K562 (cell line): ENCODE data around the gene DRAXIN. TPM values are rescaled to one million over a fixed set of nuclear protein-coding genes. Genes with fewer than 3 reads are reported as not detected.

Source experiments
- BRD9 ChIP-seq: fragments of 450-650 bp; IDR thresholded peaks from 2 replicates; pipeline ENCODE4 v1.6.1; 2018; ENCODE audit warnings: low read depth; ENCODE audit not compliant: partially characterized antibody
- CBX3 ChIP-seq, 2 experiments: IDR thresholded peaks; 1 replicate in 1 of 2; 2 replicates in 1 of 2; pipeline ENCODE4 v1.6.1; 2012; ENCODE audit warnings: inconsistent platforms in 2 of 2, low read length in 2 of 2, borderline replicate concordance in 1 of 2, control low read depth in 1 of 2
- CEBPZ ChIP-seq: fragments of 150-350 bp; IDR thresholded peaks from 2 replicates; pipeline ENCODE4 v1.6.1; 2014; ENCODE audit warnings: low read depth, mild to moderate bottlenecking, low read length, borderline replicate concordance
- CHD4 ChIP-seq: fragments of 200-600 bp; sonication (generic); IDR thresholded peaks from 3 replicates; pipeline ENCODE4 v1.6.1; 2012; ENCODE audit warnings: low read depth, mild to moderate bottlenecking, mixed read lengths, low read length, inconsistent platforms; ENCODE audit not compliant: insufficient read depth, insufficient replicate concordance, poor library complexity, severe bottlenecking
- HES1 ChIP-seq: fragments of 450-650 bp; IDR thresholded peaks from 2 replicates; pipeline ENCODE4 v1.6.1; 2016; ENCODE audit warnings: low read depth, mild to moderate bottlenecking, moderate library complexity
- MAFF ChIP-seq: IDR thresholded peaks from 2 replicates; pipeline ENCODE4 v1.6.1; 2012; ENCODE audit warnings: low read length, improper control_type of control experiment
- NEUROD1 ChIP-seq: fragments of 150-350 bp; IDR thresholded peaks from 2 replicates; pipeline ENCODE4 v1.6.1; 2014; ENCODE audit warnings: borderline replicate concordance, low read length, low read depth; ENCODE audit not compliant: partially characterized antibody
- NFIX ChIP-seq: fragments of 250-450 bp; sonication (Bioruptor Pico); IDR thresholded peaks from 2 replicates; pipeline ENCODE4 v1.4.0; 2020; ENCODE audit warnings: low read depth, mild to moderate bottlenecking, moderate library complexity
- POLR2G ChIP-seq: fragments of 200-400 bp; formaldehyde crosslinking; IDR thresholded peaks from 2 replicates; pipeline ENCODE4 v1.6.1; 2017; ENCODE audit warnings: low read depth, mild to moderate bottlenecking, antibody characterized with exemption, low read length, moderate library complexity
- STAT5A ChIP-seq: IDR thresholded peaks from 2 replicates; pipeline ENCODE4 v1.6.1; 2012; ENCODE audit warnings: low read length, inconsistent platforms, borderline replicate concordance
- ZBTB1 ChIP-seq: sonication (generic); formaldehyde crosslinking; IDR thresholded peaks from 2 replicates; pipeline ENCODE4 v1.8.1; 2023; ENCODE audit warnings: missing genetic modification reagents, low read depth, mild to moderate bottlenecking, borderline replicate concordance
- ZBTB5 ChIP-seq: fragments of 450-650 bp; IDR thresholded peaks from 2 replicates; pipeline ENCODE4 v1.6.1; 2017; ENCODE audit warnings: antibody characterized with exemption
- ZHX1 ChIP-seq: fragments of 150-350 bp; conservative IDR thresholded peaks from 2 replicates; pipeline ENCODE4 v1.6.1; 2014; ENCODE audit warnings: low read length
- ZNF431 ChIP-seq: sonication (generic); formaldehyde crosslinking; IDR thresholded peaks from 2 replicates; pipeline ENCODE4 v1.8.0; 2022; ENCODE audit warnings: mild to moderate bottlenecking, missing genetic modification reagents
- ZNF695 ChIP-seq: fragments of 450-650 bp; formaldehyde crosslinking; IDR thresholded peaks from 2 replicates; pipeline ENCODE4 v1.4.0; 2020; ENCODE audit warnings: mild to moderate bottlenecking, moderate library complexity
- ZNF79 ChIP-seq: fragments of 250-450 bp; sonication (Bioruptor Pico); IDR thresholded peaks from 2 replicates; pipeline ENCODE4 v1.4.0; 2020; ENCODE audit warnings: low read depth, mild to moderate bottlenecking, moderate library complexity
- polyA plus RNA-seq, 8 experiments: library from polyadenylated mRNA; depleted of rRNA in 4 of 8; stranded (reverse) in 5 of 8; unstranded in 3 of 8; fragments of >200 nt; fragmentation: Nextera tagmentation in 2 of 8; fragmentation: Illumina TruSeq in 1 of 8; extraction: Ambion mirVana in 2 of 8; extraction: Trizol in 1 of 8; gene quantifications; 2 replicates each; pipeline versions ENCODE4 v1.2.1 to v1.2.3, GENCODE V29; 2011 to 2014; ENCODE audit warnings: inconsistent platforms in 1 of 8, missing spikeins in 1 of 8
- total RNA-seq, 7 experiments: library from RNA; depleted of rRNA in 6 of 7; stranded (reverse); fragments of >200 nt in 6 of 7; fragmentation: Illumina TruSeq in 2 of 7; extraction: Trizol in 2 of 7; gene quantifications; 2 replicates each; pipeline versions ENCODE4 v1.2.1 to v1.2.3, GENCODE V29; 2011 to 2021; ENCODE audit warnings: low replicate concordance in 1 of 7

Gene DRAXIN
- total and polyA plus RNA-seq, 9 of the 15 experiments (the other 6 are each of a cell fraction or from before 2014, with no cell fraction given) = 0.01 to 0.04 (median 0.01) TPM; not detected in 6

- TF ChIP-seq CBX3 (IDR thresholded peaks at IDR 0.05; ENCODE audit: borderline replicate concordance in 1 of 2, low read length in 2 of 2) = no peak
- TF ChIP-seq ZBTB5 = no peak
- no peak for TF ChIP-seq NFIX (CRISPR knock-in tag)
- TF ChIP-seq HES1 = no peak
- no peak for TF ChIP-seq ZBTB1 (CRISPR knock-in tag)
- no peak for TF ChIP-seq ZNF695 (CRISPR knock-in tag)
- no peak for TF ChIP-seq CEBPZ
- TF ChIP-seq ZNF431 (CRISPR knock-in tag) = no peak
- TF ChIP-seq STAT5A = no peak
- no peak for TF ChIP-seq MAFF
- no peak for TF ChIP-seq BRD9
- TF ChIP-seq ZNF79 (CRISPR knock-in tag) = no peak
- TF ChIP-seq POLR2G = no peak
- TF ChIP-seq NEUROD1 = no peak
- TF ChIP-seq CHD4 = peak; percentile 37
- no peak for TF ChIP-seq ZHX1
These were observed 76.6 kb downstream of the DRAXIN start (continued) for GRCh38 chr1:11767922-11768704.
